HG02571 (cell line): ENCODE data around the gene ZSCAN18.

ENCODE experiments used
- ATAC-seq: cut with Tn5 transposase; IDR thresholded peaks from one replicate; pipeline ENCODE4 v1.9.1; 2021; ENCODE audit warnings: mild to moderate bottlenecking, moderate library complexity; ENCODE audit not compliant: unreplicated experiment

ZSCAN18 gene

DNA sequence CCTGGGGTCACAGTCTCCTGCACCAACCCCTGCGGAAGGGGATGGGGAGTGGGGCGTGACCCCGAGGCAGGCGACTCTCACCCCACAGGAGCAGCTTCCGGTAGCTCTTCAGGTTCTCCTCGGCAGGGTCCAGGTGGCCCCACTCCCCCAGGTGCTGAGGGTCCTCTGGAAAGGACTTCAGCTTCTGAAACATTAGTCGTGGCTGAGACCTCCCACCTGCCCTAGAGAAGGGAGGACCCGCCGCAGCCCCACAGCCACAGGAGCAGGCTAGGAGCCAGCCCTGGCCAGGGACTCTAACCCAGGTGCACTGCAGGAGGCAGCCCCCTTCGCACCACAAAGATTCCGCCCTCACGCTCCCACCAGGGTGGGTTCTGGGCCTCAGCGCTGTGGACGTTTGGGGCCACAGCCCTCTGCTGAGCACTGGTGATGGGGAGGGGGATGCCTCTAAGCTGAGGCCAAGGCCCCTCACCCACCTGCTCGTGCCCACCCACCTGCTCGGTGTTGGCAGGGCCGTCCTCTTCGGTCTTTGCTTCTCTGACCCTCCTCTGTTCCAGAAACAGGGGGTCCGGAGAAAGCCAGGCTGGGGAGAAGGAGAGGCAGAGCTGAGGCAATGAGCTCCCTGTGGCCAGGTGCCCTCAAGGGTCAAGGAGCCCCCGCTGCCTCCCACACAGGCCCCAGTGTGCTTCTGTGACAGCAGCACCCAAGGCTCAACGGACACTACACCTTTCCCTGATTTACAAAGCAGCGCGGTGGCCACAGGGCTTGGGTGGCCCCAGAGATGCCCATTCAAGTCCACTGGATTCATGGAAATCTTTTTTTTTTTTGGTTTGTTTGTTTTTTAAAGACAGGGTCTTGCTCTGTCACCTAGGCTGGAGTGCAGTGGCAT is 11.0 kb downstream of the ZSCAN18 start:
- no peak for ATAC-seq

DNA sequence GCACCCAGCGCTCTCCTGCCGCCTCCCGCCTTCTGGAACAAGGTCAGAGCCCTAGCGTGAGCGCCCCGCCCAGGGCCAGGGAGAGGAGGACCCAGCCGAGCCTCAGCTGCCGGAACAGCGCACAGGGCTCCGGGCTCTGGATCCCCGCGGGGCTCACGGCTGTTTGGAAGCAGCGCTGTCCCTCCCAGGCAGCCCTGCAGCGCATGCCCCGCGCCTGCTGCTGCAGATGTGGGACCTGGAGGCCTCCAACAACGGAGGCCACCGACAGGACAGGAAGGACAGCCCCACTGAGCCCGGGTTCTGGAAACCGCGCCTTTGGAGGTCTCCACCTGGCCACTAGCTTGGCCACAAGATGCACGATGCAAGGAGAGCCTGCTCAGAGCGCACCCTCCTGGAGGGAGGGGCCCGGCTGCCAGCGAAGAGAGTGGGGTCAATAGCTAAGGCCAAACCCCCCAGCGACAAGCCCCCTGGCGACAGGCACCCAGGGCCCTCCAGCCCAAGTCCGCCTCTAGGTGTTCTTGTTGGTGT is 12.6 kb downstream of the ZSCAN18 start:
- ATAC-seq = no peak

DNA sequence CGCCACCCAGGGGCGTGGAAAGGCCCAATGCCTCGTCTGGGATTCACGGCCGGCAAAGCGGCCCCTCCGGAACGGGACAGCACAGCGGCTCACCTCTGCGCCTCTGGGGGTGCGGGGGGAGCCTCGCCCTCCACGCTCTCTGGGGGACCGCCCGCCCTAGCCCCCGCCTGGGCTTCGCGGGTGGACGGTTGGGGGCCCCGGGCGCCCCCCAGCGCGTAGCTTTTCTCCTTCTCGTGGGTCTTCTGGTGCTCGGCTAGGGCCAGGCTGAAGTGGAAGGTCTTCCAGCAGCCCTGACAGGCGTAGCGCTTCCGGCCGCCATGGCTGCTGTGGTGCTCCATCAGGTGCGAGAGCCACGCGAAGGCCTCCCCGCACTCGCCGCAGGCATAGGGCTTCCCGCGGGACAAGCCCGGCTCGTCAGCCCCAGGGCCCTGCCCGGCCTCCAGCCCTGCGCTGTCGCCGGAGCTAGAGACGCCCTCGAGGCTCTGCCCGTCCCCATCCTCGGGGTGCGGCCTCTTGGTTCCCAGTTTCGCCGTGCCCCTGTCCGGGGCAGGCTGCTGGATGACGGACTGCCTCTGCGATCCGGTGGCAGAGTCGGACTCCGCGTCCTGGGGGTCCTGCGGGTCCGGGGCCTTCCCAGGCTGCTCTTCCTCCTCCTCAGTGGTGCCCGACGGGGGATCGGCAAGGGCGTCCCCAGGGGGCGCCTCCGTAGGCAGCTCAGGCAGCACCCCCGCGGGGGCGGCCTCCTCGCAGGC is 13.3 kb downstream of the ZSCAN18 start:
- no peak for ATAC-seq

DNA sequence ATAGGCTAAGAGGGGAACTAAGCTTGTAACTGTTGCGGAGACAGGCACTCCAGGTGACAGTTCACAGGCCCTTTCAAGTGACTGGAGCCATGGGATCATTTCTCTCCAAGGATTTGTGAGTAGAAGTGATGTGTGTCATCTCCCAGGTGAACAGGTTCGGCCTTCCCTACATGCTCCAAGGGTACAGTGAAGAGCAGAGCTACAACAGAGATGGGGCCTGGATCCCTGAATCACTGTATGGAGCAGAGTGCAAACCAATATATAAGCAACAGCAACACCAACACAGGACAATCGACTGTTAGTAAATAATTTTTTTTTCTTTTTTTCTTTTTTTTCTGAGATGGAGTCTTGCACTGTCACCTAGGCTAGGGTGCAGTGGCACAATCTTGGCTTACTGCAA is 15.0 kb downstream of the ZSCAN18 start:
- no peak for ATAC-seq

DNA sequence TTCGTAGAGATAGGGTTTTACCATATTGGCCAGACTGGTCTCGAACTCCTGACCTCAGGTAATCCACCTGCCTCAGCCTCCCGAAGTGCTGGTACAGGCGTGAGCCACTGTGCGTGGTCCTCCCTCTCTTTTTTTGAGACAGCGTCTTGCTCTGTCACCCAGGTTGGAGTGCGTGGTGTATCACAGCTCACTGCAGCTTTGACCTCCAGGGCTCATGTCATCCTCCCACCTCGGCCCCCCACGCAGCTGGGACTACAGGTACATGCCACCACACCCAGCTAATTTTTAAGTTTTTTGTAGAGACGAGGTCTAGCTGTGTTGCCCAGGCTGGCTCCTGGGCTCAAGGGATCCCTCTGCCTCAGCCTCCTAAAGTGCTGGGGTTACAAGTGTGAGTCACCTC is 18.2 kb downstream of the ZSCAN18 start:
- ATAC-seq = no peak

DNA sequence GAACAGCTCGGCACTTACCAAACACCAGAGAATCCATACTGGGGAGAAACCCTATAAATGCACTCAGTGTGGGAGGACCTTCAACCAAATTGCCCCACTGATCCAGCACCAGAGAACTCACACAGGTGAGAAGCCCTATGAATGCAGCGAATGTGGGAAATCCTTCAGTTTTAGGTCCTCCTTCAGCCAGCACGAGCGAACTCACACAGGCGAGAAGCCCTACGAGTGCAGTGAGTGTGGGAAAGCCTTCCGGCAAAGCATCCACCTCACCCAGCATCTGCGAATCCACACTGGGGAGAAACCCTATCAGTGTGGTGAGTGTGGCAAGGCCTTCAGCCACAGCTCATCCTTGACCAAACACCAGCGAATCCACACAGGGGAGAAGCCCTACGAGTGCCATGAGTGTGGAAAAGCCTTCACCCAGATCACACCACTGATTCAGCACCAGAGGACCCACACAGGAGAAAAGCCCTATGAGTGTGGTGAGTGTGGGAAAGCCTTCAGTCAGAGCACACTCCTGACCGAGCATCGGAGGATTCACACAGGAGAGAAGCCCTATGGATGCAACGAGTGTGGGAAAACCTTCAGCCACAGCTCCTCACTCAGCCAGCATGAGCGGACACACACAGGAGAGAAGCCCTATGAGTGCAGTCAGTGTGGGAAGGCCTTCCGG is 30.7 kb downstream of the ZSCAN18 start:
- ATAC-seq = no peak

DNA sequence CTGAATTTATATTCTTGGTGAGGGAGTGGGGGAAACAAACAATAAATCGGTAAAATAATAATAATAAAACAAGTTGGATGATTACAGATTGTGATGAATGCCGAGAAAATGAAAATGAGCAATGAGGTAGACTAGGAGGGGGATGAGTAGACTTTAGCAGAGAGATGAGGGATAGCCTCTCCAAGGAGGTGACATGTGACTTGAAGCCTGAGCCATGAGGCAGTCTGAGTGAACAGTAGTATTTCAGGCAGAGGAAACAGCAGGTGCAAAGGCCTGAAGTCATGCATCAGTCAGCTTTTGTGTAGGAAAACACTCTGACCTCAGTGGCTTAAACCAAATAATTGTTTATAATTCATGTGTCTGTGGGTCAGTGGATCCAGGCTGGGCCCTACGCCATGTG is 34.3 kb downstream of the ZSCAN18 start:
- ATAC-seq = no peak

DNA sequence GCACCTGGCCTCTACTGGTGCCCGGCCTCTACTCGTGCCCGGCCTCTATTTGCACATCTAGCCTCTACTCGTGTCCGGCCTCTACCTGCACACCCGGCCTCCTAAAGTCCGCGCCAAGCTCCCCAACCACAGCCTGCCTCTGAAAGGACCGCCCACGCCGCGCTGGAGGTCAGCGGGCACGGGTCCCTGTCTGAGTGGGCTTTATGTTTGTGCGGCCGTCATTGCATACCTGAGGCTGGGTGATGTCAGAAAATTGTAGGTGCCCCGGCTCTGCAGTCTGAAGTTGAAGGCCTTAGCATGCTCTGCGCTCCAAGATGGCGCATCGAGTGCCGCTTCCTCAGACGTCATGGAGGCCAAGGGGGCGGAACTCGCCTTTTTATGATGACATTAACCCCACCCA is 37.8 kb downstream of the ZSCAN18 start:
- no peak for ATAC-seq

DNA sequence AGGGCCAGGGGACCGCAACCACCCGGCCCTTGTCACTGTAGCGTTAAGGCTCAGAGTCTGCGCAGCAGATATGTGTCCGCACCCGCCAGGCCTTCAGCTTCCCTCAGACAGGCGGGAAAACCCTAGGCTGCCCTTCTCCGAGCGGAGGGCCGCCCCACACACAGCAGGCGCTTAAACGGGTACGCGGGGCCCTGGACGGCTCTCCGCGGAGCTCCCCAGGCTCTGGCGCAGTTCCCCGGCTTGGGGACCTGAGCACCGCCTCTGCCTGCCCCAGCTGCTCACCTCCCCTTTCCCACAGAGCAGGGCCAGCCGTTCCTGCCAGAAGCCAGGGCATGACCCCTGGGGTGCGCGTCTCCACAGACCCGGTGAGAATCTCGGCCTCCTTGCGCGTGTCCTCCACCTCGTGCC is 38.4 kb downstream of the ZSCAN18 start:
- no peak for ATAC-seq

DNA sequence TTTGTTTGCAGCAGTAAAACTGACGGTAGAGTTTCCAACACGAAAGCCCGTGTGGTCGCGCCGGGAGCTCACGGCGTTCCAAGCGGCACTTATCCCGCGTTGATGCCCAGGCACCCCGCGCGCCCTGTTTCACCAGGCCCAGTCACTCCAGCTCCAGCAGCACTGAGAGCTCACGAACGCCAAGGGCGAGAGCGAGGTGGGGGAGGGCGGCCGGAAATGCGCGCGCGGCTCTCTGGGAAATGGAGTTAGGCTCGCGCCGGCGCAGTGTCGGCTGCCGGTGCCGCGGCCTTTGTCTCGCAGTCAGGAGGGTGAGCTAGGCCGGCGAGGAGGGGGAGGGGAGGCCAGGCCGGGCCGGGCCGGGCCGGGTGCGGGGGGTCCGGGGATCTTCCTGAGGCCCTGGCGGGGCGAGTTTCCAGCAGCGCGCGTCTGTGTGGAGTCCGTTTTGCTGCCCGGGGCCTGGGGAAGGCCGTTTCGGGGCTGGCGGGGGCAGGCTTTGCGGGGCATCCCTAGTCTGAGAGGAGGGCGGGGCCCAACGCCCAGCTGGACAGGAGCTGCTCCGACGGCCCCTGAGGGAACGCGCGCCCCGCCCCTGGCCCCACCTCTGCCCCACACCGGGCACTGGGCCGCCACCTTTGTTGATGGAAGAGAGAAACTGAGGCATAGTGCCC is 38.9 kb downstream of the ZSCAN18 start, which contains the start of gene ZNF135:
Gene ZNF135 (plus strand): TSS at position 280 of the 668 bp plus-strand sequence. CDS start 721 bp downstream, outside the sequence.
- no peak for ATAC-seq

DNA sequence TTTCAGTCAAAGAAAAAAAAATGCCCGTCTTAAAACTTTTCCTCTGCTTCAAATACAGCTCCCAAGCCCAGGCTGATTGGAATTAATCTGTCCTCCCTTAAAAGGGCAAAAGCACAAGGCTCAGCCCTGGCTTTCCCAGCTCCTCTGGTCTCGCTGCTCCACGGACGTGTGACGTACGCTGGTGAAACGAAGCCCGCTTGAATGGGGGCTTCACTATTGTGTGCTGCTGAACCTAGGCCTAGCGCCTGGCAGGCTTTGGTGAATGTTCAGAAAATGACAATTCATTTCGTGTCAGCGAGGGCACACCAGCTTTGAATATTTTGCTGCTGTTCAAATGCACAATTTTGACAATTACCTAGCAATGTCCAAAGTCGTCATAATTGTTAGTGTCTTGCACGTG is 39.6 kb downstream of the ZSCAN18 start:
- no peak for ATAC-seq

DNA sequence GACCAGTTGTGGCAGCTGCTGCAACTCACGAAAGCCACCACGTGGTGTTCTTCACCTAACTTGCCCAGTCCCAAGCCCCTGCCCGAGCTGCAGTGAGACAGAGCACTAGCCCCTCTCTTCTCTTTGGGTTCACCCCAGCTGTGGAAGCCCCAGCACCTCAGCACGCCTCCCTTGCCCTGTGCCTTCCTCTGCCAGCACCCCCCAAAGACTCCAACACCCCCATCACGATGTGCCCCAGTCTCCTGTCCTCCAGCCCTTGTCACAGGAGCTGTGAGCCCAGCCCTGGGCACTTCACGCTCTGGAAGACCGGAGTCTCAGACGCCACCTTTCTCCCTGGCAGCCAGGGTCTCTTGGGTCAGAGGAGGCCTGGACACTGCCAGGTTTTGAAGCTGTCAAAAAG is 41.2 kb downstream of the ZSCAN18 start:
- no peak for ATAC-seq

DNA sequence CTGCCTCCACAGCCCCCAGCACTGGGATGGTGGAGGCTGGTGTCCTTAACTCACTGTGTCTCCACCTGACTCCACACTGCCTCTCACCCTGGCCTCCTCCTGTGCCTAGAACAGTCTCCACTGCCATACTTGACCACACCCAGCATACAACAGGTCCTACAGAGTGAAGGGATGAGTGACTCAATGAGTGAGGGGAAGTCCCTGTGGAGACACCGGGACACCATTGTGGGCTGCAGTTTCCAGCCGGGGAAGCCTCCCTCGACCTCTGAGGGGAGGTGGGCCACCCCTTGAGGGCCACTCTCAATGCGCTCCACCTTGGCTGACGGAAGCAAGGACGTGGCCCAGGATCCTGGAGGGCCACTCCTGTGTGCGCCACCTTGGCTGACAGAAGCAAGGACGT is 41.8 kb downstream of the ZSCAN18 start:
- ATAC-seq = no peak

DNA sequence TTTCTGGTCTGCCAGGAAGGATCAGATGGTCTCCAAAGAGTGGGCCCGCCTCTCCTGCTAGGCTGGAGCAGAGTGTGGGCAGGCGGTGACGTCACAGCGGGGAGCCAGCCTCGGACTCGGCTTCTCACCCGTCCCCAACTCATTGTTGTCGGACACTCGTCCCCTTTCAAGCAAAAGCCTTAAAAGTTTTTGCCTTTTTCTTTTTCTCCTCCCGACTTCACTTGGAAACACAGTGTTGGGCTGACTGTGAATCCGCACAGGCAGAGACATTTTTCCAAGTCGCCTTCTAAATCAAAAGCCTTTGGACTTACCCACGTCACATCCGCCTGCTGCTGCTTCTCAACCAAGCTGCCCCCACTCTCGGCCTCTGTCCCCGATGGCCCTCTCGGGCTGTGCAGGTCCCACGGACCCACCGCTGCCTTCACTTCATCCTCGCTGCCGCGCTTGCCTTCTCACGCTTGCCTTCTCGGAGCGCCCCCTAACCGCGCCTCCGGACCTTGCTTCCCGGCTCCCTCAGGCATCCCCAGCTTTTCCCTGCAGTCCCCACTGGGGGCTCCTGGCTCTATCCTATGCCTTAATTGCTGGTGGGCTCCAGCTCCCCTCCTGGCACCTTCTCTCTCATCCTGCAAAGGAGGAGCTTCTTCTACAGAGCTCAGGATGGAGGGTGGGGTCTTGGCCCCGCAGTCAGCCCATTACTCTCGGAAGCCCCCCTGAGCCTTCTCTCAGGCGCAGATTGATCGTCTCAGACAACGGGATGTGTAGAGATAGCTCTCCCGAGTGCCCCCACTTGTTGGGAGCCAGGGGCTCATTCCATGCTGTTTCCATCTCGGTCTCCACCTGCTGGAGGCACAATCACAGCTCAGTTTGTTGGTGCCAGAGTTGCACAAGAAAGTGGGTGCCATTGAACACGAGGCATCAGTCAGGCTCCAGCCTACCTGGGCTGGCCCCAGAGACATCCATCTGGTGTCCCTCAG is 42.8 kb downstream of the ZSCAN18 start:
- ATAC-seq = no peak

DNA sequence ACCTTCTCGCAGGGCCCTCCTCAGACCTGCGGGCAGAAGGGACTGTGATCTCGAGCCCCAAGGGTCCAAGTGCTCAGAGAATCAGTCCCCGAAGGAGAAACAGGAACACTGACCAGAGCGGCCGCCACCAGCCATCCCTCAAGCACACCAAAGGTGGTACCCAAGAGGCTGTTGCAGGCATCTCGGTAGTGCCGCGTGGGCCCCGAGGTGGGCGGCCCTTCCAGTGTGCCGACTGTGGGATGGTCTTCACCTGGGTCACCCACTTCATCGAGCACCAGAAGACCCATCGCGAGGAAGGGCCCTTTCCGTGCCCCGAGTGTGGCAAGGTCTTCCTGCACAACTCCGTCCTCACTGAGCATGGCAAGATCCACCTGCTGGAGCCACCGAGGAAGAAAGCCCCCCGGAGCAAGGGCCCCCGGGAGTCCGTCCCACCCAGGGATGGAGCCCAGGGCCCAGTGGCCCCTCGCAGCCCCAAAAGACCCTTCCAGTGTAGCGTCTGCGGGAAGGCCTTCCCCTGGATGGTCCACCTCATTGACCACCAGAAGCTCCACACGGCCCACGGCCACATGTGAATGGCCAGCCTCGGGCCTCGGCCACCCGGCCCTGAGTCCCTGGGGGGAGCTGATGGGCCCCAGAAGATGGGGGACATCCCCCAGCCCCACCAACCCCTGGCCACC is 44.4 kb downstream of the ZSCAN18 start:
- ATAC-seq = no peak

DNA sequence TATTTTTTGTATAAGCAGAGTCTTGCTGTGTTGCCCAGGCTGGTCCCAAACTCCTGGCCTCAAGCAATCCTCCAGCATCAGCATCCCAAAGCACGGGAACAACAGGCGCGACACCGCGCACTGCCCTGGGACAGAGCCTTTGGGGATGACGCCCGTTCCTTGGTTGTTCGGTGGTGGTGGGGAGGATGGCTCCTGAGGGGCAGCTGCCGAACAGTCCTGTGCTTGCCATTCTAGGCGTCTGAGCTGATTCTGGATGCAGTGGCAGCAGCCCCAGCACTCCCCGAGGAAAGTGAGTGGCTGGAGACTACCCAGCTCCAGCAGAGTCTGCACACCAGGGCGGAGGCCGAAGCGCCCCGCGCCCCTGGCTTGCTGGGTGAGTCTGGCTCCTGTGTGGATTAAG is 45.8 kb downstream of the ZSCAN18 start:
- no peak for ATAC-seq

DNA sequence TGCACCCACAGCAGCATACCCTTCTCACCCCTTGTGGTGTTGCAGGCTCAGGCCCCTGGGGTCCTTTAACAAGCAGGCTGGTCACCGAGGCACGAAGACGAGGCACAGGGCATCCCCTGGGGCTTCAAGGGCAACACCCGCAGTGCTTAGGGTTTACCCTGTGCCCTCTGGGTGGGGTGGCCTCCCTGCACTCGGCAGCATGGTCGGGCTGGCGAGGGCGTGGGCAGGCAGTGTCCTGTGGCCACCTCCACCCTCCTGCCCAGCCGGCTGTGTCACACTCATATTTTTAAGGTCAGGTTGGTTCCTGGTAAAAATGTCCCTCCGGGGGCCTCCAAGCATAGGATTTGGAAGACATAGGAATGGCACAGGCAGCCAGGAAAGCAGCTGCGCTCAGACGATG is 50.4 kb downstream of the ZSCAN18 start:
- ATAC-seq = no peak

DNA sequence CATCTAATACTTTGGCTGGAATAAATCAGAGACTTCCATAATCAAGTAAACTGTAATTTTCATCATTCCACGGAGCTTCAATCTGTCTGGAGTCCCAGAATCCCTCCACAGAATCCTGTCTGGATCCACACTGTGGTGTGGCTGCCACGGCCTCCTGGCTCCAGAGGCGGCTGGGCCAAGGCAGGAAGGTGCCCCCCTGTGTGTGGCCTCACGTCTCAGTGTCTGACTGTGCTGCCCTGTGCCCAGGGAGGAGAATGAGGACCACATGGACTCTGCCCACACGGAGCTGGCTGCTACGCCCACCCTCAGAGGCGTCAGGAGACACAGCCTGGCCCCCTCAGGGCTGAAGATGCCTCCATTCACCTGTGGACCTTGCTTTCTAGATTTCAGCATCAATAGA is 51.2 kb downstream of the ZSCAN18 start:
- ATAC-seq = no peak

DNA sequence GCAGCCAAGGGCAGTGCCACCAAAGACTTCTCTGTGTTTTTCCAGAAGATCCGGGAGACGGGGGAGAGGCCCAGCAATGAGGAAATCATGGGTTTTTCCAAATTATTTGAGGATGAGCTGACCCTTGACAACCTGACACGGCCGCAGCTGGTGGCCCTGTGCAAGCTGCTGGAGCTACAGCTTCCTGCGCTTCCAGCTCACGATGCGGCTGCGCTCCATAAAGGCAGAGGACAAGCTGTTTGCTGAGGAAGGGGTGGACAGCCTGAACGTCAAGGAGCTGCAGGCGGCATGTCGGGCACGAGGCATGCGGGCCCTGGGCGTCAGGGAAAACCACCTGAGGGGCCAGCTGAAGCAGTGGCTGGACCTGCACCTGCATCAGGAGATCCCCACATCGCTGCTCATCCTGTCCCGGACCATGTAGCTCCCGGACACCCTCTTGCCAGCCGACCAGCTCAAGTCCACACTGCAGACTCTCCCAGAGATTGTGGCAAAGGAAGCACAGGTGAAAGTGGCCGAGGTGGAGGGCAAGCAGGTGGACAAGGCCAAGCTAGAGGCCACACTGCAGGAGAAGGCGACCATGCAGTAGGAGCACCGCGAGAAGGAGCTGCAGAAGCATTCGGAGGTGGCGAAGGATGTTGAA is 52.5 kb downstream of the ZSCAN18 start:
- ATAC-seq = no peak
